Measurements from ENCODE around the gene ZNF414. TPM values are rescaled to one million over a fixed set of nuclear protein-coding genes. Genes with fewer than 3 reads are reported as not detected.
"Not testable (repeated sequence)": the region's sequence is repeated elsewhere in the genome, so short reads cannot be mapped to it uniquely, and the experiment has no call there.

Gene ZNF414, protein sequence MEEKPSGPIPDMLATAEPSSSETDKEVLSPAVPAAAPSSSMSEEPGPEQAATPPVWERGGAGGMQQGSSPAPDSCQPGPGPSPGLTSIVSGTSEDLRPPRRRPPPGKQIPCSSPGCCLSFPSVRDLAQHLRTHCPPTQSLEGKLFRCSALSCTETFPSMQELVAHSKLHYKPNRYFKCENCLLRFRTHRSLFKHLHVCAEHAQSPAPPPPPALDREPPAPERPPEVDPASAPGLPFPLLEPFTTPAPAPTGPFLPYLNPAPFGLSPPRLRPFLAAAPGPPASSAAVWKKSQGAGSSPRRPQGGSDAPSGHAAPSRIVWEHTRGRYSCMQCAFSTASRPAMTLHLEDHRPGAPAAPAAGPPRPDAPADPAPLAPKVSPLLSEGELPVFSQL
- 25.9 TPM for polyA plus RNA-seq (2013, experiment 1 of 2)
- polyA plus RNA-seq (2013, experiment 2 of 2) = 24.4 TPM

- peak; percentile 99 for DNase-seq
- Histone ChIP-seq H2BK5ac (ENCODE audit: low read length) (peak within 1 kb of the TSS; percentile 98), H3K27me3 (ENCODE audit: insufficient read depth, low read length, poor library complexity) (no peaks in the 10 kb centered on the region), H3K4ac (ENCODE audit: low read depth, low read length) (peak within 1 kb of the TSS; percentile 93), H2BK120ac (ENCODE audit: low read depth, low read length) (peak within 1 kb of the TSS; percentile 89), H2BK15ac (replicated peaks; ENCODE audit: low read depth) (no peak within 1 kb of the TSS), H3K4me3 (ENCODE audit: low read length) (peak within 1 kb of the TSS; percentile 78), H3K4me2 (ENCODE audit: low read length) (peak within 1 kb of the TSS; percentile 68), H2AK5ac (ENCODE audit: low read length) (peak within 1 kb of the TSS; percentile 90), H3K18ac (ENCODE audit: low read length) (peak within 1 kb of the TSS; percentile 92), H3K9ac (ENCODE audit: low read length) (peak within 1 kb of the TSS; percentile 95), H4K8ac (ENCODE audit: low read depth, low read length) (peak within 1 kb of the TSS; percentile 97), H3K27ac (ENCODE audit: low read depth, low read length) (peak within 1 kb of the TSS; percentile 97), H3K36me3 (ENCODE audit: control insufficient read depth, insufficient read depth, low read length) (no peaks in the 10 kb centered on the region), H3K79me2 (ENCODE audit: control insufficient read depth, insufficient read depth, low read length) (no peaks in the 10 kb centered on the region), H3K23ac (ENCODE audit: low read length) (peak within 1 kb of the TSS; percentile 91), H3K56ac (ENCODE audit: low read length) (peak within 1 kb of the TSS; percentile 100), H3K79me1 (ENCODE audit: low read length) (peaks cover 3% of the 10 kb centered on the region), H3K4me1 (ENCODE audit: control insufficient read depth, low read depth, low read length) (peaks cover 4% of the 10 kb centered on the region), H4K5ac (ENCODE audit: low read length) (no peak within 1 kb of the TSS)
- WGBS (ENCODE audit: extremely low coverage, insufficient coverage, low lambda C conversion rate) = no CpG with 5 or more reads among the region's 70 CpGs
Measured at GRCh38 chr19:8513687-8514504, at the start of gene ZNF414. Gene ZNF414, minus strand, starts transcription at chr19:8514167. Its CDS starts 121 bp downstream, at chr19:8514046.

DNA sequence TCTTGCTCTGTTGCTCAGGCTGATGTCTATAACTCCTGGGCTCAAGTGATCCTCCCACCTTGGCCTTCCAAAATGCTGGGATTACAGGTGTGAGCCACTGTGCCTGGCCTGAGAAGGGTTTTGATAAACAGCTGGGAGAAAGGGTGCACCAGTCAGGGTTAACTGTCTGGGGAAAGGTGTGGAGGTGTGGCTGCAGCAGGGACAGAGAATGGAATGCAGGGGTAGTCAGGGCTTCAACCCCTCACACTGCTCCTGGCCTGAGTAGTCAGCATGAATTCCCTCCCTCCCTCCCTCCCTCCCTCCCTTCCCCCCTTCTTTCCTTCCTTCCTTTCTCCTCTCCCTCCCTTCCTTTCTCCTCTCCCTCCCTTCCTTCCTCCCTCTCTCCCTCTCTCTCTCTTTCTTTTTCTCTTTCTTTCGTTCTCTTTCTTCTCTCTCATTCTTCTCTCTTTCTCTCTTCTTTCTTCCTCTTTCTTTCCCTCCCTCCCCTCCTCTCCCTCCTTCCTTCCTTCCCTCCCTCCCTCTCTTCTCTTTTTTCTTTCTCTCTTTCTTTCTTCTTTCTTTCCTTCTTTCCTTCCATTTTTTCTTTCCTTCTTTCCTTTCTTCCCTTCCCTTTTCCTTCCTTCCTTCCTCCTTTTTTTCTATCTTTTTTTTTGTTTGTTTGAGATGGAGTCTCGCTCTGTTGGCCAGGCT, 47.3 kb upstream of the ZNF414 start:
- Histone ChIP-seq H3K36me3 (ENCODE audit: control insufficient read depth, insufficient read depth, low read length) (no peaks in the 10 kb centered on the region), H3K4me1 (ENCODE audit: control insufficient read depth, low read depth, low read length) (no peaks in the 10 kb centered on the region), H3K18ac (ENCODE audit: low read length) (no peak overlapping the region), H3K27me3 (ENCODE audit: insufficient read depth, low read length, poor library complexity) (no peaks in the 10 kb centered on the region), H3K9ac (ENCODE audit: low read length) (no peak overlapping the region), H3K56ac (ENCODE audit: low read length) (no peak overlapping the region), H3K79me1 (ENCODE audit: low read length) (no peaks in the 10 kb centered on the region), H3K4ac (ENCODE audit: low read depth, low read length) (no peak overlapping the region), H2BK120ac (ENCODE audit: low read depth, low read length) (no peak overlapping the region), H3K79me2 (ENCODE audit: control insufficient read depth, insufficient read depth, low read length) (no peaks in the 10 kb centered on the region), H3K27ac (ENCODE audit: low read depth, low read length) (no peak overlapping the region), H4K5ac (ENCODE audit: low read length) (no peak overlapping the region), H2AK5ac (ENCODE audit: low read length) (no peak overlapping the region), H2BK5ac (ENCODE audit: low read length) (no peak overlapping the region), H3K23ac (ENCODE audit: low read length) (no peak overlapping the region), H3K4me2 (ENCODE audit: low read length) (no peak overlapping the region), H2BK15ac (replicated peaks; ENCODE audit: low read depth) (no peak overlapping the region), H4K8ac (ENCODE audit: low read depth, low read length) (no peak overlapping the region), H3K4me3 (ENCODE audit: low read length) (no peak overlapping the region)
- peak; percentile 61 for DNase-seq
- WGBS (ENCODE audit: extremely low coverage, insufficient coverage, low lambda C conversion rate) = no CpG with 5 or more reads among the region's 2 CpGs

GRCh38 chr19:8558325-8558724, 44.4 kb upstream of the ZNF414 start:
- H2BK15ac ChIP-seq (replicated peaks; ENCODE audit: low read depth) = no peak overlapping the region
- H3K4me3 ChIP-seq (ENCODE audit: low read length) = no peak overlapping the region
- no CpG with 5 or more reads among the region's 2 CpGs for WGBS (ENCODE audit: extremely low coverage, insufficient coverage, low lambda C conversion rate)
- no peak overlapping the region for H2AK5ac ChIP-seq (ENCODE audit: low read length)
- no peak overlapping the region for H2BK120ac ChIP-seq (ENCODE audit: low read depth, low read length)
- H3K9ac ChIP-seq (ENCODE audit: low read length) = no peak overlapping the region
- no peak overlapping the region for H4K5ac ChIP-seq (ENCODE audit: low read length)
- no peak overlapping the region for H4K8ac ChIP-seq (ENCODE audit: low read depth, low read length)
- no peak overlapping the region for H2BK5ac ChIP-seq (ENCODE audit: low read length)
- no peak for DNase-seq
- no peak overlapping the region for H3K18ac ChIP-seq (ENCODE audit: low read length)
- H3K27ac ChIP-seq (ENCODE audit: low read depth, low read length) = no peak overlapping the region
- no peak overlapping the region for H3K56ac ChIP-seq (ENCODE audit: low read length)
- H3K79me1 ChIP-seq (ENCODE audit: low read length) = no peaks in the 10 kb centered on the region
- no peak overlapping the region for H3K4me2 ChIP-seq (ENCODE audit: low read length)
- no peaks in the 10 kb centered on the region for H3K79me2 ChIP-seq (ENCODE audit: control insufficient read depth, insufficient read depth, low read length)
- no peaks in the 10 kb centered on the region for H3K27me3 ChIP-seq (ENCODE audit: insufficient read depth, low read length, poor library complexity)
- no peak overlapping the region for H3K23ac ChIP-seq (ENCODE audit: low read length)
- no peak overlapping the region for H3K4ac ChIP-seq (ENCODE audit: low read depth, low read length)
- no peaks in the 10 kb centered on the region for H3K36me3 ChIP-seq (ENCODE audit: control insufficient read depth, insufficient read depth, low read length)
- no peaks in the 10 kb centered on the region for H3K4me1 ChIP-seq (ENCODE audit: control insufficient read depth, low read depth, low read length)

DNA sequence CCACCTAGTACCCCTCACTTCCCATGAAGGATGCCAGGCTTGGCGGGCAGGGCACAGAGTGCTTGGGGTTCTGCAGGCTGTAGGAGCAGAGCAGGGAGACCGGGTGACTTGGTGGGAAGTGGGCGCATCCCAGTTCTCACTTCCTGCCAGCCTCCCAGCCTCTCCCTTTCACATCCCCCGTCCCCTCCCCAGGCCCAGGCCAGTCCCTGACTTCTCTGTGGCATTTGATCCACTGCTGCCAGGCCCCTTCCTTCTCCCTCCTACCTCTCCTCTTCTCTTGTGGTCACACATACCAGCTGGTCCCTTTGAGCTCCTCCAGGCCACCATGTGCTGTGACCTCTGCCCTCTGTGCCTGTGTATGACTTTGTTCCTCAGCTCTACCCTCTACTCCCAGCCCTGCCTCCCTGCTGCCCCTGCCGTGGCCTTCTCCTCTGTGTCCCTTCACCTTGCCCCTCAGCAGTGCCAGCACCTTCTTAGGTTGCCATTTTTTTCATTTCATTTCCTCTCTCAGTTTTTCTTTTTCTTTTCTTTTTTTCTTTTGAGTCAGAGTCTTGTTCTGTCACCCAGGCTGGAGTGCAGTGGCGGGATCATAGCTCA, 43.8 kb upstream of the ZNF414 start:
- H3K23ac ChIP-seq (ENCODE audit: low read length) = no peak overlapping the region
- H2BK15ac ChIP-seq (replicated peaks; ENCODE audit: low read depth) = no peak overlapping the region
- H3K79me2 ChIP-seq (ENCODE audit: control insufficient read depth, insufficient read depth, low read length) = no peaks in the 10 kb centered on the region
- H2BK5ac ChIP-seq (ENCODE audit: low read length) = no peak overlapping the region
- no peak overlapping the region for H3K4me2 ChIP-seq (ENCODE audit: low read length)
- H2AK5ac ChIP-seq (ENCODE audit: low read length) = no peak overlapping the region
- H3K27me3 ChIP-seq (ENCODE audit: insufficient read depth, low read length, poor library complexity) = no peaks in the 10 kb centered on the region
- no peaks in the 10 kb centered on the region for H3K4me1 ChIP-seq (ENCODE audit: control insufficient read depth, low read depth, low read length)
- no peak overlapping the region for H3K9ac ChIP-seq (ENCODE audit: low read length)
- no peak overlapping the region for H3K4me3 ChIP-seq (ENCODE audit: low read length)
- no peak overlapping the region for H4K5ac ChIP-seq (ENCODE audit: low read length)
- H3K36me3 ChIP-seq (ENCODE audit: control insufficient read depth, insufficient read depth, low read length) = no peaks in the 10 kb centered on the region
- DNase-seq = no peak
- no peak overlapping the region for H4K8ac ChIP-seq (ENCODE audit: low read depth, low read length)
- H2BK120ac ChIP-seq (ENCODE audit: low read depth, low read length) = no peak overlapping the region
- no peak overlapping the region for H3K18ac ChIP-seq (ENCODE audit: low read length)
- H3K56ac ChIP-seq (ENCODE audit: low read length) = no peak overlapping the region
- no peak overlapping the region for H3K4ac ChIP-seq (ENCODE audit: low read depth, low read length)
- no peak overlapping the region for H3K27ac ChIP-seq (ENCODE audit: low read depth, low read length)
- no peaks in the 10 kb centered on the region for H3K79me1 ChIP-seq (ENCODE audit: low read length)
- no CpG with 5 or more reads among the region's 6 CpGs for WGBS (ENCODE audit: extremely low coverage, insufficient coverage, low lambda C conversion rate)

GRCh38 chr19:8553729-8554128, 39.8 kb upstream of the ZNF414 start:
- not testable (repeated sequence) for H3K4me2 ChIP-seq (ENCODE audit: low read length)

More at GRCh38 chr19:8553729-8554128, 39.8 kb upstream of the ZNF414 start:
- WGBS (ENCODE audit: extremely low coverage, insufficient coverage, low lambda C conversion rate) = no CpG with 5 or more reads among the region's 7 CpGs
- not testable (repeated sequence) for H2BK5ac ChIP-seq (ENCODE audit: low read length); H3K4ac ChIP-seq (ENCODE audit: low read depth, low read length); H3K36me3 ChIP-seq (ENCODE audit: control insufficient read depth, insufficient read depth, low read length); H3K4me3 ChIP-seq (ENCODE audit: low read length); H3K27ac ChIP-seq (ENCODE audit: low read depth, low read length); H3K79me2 ChIP-seq (ENCODE audit: control insufficient read depth, insufficient read depth, low read length); H3K23ac ChIP-seq (ENCODE audit: low read length); H3K4me1 ChIP-seq (ENCODE audit: control insufficient read depth, low read depth, low read length); H2AK5ac ChIP-seq (ENCODE audit: low read length); H3K27me3 ChIP-seq (ENCODE audit: insufficient read depth, low read length, poor library complexity); H4K8ac ChIP-seq (ENCODE audit: low read depth, low read length); H3K56ac ChIP-seq (ENCODE audit: low read length); H3K9ac ChIP-seq (ENCODE audit: low read length); DNase-seq; H2BK120ac ChIP-seq (ENCODE audit: low read depth, low read length); H2BK15ac ChIP-seq (replicated peaks; ENCODE audit: low read depth); H4K5ac ChIP-seq (ENCODE audit: low read length); H3K18ac ChIP-seq (ENCODE audit: low read length); H3K79me1 ChIP-seq (ENCODE audit: low read length)
